DMS 273 (cell line): ENCODE data around the gene NMT2.

ENCODE experiments used
- DNase-seq: peaks from one replicate; lab custom pipeline; 2025; ENCODE audit not compliant: unreplicated experiment; lab: John Stamatoyannopoulos, UW

The NMT2 gene

DNA sequence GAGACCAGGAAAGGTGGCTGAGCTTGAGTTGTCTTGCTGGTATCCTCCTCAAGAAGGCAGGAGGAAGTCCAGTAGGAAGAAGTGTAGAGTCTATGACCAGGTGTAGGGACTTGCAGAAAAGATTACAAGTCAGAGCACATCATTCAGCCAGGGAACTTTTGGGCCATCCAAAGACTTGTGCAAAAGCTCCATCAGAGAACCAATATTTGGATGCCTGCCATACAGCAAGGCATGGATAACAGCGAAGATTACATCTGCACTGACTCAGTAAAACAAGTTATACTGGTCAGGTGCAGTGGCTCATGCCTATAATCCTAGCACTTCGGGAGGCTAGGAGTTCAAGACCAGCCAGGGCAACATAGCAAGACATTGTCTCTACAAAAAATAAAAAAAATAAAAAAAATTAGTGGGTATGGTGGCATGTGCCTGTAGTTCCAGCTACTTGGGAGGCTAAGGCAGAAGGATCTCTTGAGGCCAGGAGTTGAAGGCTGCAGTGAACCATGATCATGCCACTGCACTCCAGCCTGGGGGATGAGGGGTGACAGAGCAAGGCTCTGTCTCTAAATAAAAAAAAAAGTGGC lies 13.2 kb upstream of the NMT2 start:
- no peak for DNase-seq

DNA sequence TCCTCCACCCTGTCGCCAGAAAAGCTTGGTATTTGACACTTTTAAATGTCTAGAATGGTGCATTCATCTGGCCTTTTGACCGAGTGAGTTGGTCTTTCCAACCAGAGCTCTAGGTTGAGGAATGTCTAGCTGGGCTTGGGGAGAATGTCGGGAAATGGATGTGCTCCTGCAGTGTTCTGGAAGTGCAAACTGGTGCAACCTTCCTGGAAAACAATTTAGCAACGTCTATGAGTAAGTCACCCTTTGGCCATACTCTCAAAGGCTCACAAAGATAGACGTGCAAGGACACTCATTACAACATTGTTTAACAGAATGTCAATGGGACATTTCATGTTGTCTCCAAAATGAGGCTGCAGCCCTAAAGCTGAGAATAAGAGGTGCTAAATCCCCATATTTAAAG lies 12.2 kb upstream of the NMT2 start:
- DNase-seq: no peak

DNA sequence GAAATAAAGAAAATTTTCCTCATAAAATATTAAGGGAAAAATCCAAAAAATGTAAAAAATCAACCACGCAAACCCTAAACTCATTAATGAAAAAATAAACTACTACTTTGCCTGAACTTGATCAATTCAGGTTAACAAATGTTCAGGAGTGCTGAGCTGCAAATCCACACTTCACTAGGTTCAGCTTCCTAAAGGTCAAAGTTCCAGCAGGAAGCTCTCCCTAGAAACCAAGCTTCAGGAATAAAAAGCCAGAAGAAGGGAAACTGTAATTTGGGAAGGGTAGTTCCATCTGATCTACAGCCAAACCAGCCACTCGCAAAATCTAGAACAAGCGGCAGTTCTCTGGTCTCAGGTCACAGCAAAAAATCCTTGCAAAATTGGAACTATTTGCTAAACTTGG lies 7.8 kb upstream of the NMT2 start:
- no peak for DNase-seq

DNA sequence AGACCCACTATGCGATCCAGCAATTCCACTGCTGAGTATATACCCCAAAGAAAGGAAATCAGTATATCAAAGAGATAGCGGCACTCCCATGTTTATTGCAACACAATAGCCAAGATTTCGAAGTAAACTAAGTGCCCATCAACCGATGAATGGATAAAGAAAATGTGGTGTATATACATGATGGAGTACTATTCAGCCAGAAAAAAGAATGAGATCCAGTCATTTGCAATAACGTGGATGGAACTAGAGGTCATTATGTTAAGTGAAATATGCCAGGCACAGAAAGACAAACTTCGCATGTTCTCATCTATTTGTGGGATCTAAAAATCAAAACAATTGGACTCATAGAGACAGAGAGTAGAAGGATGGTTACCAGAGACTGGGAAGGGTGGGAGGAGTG lies 7.1 kb upstream of the NMT2 start:
- no peak for DNase-seq

DNA sequence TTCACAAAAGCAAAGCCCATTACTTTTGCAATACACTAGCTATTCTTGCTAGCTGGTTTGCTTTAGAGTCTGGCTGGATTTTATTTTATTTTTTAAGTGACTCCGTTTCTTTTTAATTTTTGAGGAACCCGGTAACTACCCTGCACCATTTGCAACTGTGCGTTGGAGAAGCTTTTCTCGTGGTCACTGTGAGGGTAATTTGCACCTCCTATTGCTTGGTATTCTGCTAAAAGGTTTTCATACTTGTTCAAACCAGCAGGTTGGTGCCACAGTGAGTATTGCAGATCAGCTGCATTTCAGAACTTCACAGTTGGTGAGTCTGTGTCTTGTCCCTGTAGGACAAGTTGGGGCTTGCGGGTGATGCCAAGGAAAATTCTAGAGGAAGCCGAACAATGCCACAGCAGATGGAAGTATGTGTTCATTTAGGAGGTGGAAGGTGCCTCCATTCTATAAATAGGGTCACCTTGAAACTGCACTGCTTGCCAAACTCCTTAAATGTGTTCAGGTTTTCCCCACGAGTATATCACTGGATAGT lies 3.9 kb upstream of the NMT2 start:
- DNase-seq: peak; percentile 10

DNA sequence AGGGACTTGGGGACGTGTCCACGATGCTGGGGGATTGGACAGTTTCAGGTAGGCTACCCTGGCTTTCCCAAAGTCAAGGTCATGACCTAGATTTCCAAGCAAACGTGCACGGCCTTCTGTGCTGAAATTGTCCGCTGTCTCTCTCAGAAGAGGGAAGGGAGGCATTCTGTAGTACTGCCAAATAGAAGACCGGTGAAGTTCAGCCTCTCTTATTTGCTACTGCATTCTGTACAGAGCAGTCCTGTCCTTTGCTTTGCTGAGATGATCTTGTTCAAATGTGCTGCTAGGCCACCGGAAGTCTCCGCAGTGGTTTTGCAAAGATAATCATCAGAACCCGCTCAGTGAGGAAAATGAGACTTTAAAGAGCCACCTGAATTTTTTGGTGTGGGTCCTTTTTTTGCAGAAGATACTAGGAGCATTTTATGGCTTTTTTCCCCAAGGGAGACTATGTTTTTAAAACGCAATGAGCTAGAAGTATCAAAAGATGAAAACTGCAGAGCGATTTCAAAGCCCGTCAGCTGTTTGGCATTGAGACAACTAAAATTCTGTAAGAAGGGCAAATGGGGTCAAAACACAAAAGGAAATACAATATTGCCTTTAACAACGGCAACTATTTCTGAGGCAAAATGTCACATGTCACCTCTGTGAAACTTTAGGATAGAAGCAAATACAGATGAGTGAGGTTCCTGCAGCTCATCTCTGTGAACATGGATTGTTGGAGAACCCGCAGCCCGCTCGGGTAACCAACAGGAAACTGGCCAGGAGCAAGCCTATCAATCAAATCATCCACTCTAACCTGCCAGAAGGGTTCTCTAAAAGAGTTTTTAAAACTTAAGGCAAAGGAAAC lies 1.3 kb upstream of the NMT2 start:
- DNase-seq: peak; percentile 44

DNA sequence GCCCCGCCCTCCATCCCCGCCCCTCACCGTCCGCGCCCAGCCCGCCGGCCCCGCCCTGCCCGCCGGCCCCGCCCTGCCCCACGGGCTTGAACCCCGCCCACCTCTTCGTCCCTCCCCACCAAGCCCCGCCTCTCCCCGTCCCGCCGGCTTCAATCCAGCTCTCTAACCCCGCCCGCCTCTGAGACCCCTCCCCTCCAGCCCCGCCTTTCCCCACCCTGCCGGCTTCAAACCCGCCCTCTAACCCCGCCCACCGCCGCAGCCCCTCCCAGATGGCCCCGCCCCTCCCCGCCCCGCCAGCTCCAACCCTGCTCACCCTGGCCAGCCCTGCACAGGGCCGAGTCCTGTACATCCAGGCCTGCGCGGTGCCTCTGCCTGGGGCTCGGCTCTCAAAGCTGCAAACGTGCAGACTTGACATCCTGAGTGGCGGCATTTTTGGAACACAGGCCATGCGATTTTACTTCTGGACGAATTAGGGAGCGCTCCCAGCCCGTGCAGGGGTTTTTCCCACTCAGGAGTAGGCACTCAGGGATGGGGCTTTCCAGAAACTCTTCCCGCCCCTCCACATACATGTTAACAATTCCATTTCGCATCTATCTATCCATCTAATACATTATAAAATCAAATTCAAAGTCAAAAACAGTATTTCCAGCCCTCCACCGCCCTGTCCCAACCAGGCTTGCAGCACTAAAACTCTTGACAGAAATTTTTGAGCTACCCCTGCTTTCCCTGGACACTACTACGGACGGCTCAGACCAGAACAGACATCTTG lies 477 bp upstream of the NMT2 start:
- peak; percentile 92 for DNase-seq

DNA sequence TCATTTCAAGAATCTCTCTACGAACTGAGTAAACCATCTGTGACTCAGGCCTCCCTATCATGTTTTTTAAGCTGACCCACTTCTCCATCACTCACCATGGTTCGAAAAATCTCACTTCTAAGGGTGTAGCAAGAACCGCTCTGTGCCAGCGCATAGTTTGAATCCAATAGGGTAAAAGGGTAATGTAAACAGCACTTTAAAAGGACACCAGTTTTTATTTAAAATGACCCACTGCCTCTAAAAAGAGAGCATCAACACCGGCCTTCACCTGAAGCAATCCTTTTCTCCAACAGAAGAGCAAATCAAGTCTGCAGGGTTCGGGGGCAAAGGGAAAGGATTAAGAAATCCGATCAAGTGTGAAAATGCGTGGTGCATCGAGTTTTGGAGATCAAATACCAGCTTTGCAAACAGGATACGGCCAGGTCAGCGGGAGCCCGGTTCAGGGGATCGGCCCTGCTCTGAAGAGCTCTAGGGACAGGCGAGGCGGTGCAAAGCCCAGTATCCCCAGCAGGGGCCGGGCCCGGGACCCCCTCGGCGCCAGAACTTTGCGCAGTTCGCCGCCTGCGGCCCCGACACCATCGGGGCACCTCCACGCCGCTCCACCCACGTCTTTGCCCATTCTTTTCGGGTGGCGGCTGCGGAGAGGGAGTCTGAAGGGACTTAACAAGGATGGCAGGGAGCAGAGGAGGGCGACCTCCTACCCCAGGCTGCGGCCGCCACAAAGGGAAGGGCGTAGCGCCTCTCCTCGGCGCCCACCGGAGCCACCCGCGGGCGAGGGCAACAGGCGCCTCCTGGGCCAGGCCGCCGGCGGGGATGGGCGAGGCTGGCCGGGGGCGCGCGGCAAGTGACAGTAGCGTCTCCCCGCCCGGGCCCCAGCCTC lies 842 bp downstream of the NMT2 start:
- peak; percentile 73 for DNase-seq

DNA sequence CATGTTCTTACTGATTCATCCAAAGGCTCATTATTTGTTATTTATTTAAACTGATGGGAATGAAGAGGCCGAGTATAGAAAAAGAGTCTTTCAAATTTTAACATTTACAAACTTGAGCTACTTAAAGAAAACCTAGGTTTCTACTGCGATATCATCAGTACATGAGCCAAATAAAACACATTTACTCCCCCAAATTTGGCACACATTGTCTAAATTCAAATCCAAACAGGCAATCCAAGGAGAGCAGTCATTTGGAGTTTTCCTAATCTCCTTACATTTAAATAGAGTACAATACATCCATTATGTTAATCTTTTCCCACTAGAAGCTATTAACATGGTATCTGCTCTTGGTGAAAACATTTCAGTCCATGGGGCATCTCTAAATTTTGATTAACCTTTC lies 2.2 kb downstream of the NMT2 start:
- no peak for DNase-seq

DNA sequence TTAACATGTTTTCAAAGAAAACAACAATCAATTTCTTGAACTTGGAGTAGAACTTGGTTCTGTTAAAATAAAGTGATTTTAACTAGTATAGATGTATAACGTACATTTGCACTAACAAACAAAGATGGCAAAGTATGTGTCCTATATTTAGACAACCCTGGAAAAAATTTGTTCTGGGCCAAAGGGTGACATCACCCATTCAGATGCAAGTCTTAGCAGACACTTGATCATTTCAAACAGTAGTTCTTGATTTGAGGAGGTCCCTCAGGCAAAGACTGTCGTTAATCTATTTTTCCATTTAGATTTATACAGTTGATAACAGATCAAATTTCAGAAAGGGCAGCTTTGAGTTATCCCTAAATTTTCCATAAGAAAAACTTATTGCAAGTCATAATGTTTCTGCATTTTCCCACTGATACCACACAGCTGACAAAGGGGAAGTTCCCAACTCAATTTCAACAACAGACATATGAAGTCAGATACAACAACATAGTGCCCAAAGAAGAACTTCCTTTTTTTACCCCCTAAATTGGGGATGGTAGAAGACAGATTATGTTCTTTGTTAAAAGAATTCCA lies 5.2 kb downstream of the NMT2 start:
- no peak for DNase-seq

DNA sequence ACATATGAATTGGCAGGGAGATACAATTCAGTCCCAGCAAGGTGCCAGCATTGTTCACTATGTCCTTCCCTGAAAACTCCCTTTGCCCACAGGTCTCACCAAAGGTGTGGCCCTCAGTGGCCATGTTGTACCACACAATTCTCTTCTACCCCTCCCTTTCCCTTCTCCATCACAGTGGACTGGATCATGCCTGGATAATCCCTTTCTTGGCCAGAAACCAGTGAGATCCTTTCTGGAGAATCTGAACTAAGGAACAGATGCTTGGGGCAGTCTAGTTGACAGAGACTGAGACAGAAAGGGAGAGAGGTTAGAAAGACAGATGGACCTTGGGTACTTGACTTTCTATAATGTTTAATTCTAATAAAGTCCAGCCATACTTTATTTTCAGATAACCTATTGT lies 9.5 kb downstream of the NMT2 start:
- DNase-seq: peak; percentile 51

DNA sequence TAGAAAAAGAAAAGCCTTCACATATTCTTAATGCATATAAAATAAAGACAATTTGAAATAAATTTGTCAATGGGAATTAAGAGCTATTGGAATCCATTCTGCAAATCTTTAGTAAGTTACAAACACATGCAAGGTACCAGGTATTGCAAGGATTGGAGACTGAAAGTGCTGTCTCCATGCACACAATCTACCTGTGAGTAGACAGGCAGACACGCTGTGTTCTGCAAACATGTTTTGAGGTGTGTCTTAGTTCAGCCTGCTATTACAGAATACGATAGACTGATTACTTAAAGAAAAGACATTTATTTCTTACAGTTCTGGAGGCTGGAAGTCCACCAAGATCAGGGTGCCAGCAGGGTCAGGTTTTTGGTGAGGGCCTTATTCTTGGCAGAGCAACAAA lies 10.0 kb downstream of the NMT2 start:
- DNase-seq: no peak

DNA sequence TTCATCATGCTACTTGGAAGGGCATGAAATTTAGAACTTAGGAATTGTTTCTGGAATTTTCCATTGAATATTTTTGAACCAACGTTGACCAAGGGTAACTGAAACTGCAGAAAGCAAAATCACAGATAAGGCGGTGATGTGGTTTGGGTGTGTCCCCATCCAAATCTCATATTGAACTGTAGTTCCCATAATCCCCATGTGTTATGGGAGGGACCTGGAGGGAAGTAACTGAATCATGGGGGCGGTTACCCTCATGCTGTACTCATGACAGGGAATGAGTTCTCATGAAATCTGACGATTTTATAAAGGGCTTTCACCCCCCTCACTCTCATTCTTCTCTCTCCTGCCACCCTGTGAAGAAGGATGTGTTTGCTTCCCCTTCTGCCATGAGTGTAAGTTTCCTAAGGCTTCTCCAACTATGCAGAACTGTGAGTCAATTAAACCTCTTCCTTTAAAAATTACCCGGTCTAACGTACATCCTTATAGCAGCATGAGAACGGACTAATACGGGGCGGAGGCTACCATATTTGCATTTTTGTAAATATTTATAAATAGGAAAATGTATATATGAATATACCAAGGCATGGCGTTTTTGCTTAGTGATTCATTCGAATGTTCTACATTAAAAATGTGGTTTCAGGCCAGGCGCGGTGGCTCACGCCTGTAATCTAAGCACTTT lies 12.4 kb downstream of the NMT2 start:
- no peak for DNase-seq

DNA sequence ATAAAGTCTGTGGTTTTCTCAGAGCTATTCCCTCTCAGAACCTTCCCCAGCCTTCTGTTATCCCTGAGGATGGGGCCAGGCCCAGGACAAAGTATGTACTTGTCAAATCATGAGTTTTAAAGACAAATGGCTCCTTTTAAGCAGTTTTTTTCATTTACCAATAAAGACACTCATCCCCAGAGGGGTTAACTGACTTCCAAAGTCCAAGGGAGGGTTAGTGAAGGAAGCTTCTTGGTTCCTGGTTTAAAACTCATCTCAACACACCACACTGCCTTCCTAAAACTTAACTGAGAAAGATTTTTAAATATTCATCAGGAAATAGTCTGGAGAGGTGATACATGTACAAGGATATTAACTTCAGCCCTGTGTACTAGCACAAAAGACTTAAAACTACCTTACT lies 15.9 kb downstream of the NMT2 start:
- no peak for DNase-seq

DNA sequence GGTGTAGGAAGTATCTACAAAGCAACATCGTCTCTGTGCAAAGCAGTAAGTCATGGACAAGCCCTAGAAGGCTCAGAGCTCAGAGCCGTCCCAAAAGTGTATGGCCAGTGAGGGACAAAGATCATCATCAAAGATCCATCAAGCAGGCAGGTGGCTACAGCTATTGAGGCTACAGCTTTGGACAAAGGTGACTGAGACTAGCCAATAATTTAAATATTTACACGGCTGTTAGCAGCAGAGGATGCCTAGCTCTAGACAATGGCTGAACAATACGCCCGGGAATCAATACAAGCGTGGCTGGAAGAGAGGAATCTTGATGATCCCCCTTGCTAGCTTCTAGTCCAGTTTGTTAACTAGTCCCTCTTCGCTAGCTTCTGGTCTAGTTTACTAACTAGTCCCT lies 17.9 kb downstream of the NMT2 start:
- DNase-seq: no peak

DNA sequence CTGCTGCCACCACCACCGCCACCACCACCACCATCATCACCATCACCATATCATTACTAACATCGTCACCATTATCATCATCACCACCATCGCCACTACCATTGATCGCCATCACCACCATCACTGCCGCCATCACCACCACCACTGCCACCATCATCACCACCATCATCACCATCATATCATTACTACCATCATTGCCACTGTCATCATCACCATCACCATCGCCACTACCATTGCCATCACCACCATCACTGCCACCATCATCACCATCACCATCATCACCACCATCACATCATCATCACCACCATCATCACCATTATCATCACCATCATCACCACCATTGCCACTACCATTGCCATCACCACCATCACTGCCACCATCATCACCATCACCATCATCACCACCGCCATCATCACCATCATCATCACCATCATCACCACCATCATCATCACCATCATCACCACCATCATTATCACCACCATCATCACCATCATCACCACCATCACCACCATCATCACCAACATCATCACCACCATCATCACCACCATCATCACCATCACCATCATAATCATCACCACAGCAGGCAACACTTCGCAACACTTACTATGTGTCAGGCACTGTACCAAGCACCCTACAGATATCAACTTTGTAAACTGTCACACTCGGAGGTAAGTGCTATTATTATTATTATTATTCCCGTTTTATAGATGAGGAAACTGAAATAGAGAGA lies 19.3 kb downstream of the NMT2 start:
- DNase-seq: no peak

DNA sequence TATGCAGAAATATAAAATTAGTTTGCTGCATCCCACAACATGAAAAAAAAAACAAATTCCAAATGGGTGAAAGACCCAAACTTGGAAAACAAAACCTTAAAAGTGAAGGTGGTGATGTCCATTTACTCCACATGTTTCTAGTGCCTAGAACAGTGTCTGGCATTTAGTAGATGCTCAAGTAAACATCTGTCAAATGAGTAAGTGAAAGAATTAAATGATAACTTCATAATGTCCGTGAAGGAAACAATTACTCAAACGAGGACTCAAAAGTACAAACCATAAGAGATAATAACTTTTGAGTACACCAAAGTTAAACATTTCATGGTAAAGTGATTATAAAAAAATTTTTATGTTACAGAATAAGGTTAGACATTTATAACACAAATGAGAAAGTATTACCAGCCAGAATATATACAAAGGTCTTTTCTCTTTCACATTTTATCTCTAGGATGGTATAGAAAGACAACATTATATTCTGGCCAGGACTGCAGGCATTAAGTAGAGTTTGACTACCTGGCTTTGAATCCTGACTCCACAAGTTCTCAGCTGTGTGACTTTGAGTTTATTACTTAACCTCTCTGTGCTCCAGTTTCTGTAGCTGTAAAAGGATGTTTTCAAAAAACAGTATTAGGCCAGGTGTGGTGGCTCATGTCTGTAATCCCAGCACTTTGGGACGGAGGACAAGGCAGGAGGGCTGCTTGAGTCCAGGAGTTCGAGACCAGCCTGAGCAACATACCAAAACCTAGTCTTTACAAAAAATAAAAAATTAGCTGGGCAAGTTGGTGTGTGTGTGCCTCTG lies 20.7 kb downstream of the NMT2 start:
- DNase-seq: no peak

DNA sequence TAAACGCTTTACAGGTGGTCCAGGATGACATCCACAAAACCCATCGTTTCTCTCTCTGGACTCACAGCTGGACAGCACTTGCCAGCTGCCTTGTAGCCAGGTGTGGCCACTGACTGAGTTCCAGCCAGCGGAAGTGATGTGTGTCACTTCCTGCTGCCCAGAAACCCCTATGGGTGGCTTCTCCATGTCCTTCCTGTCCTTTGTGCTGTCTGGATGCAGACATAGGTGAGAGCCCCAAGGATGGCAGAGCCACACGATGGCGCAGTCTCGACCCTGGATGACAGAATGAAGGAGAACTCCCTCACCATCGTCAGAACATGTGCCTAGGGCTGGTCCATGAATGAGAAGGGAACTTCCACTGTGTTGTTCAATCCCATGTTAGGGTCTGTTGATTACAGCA lies 22.1 kb downstream of the NMT2 start:
- no peak for DNase-seq

DNA sequence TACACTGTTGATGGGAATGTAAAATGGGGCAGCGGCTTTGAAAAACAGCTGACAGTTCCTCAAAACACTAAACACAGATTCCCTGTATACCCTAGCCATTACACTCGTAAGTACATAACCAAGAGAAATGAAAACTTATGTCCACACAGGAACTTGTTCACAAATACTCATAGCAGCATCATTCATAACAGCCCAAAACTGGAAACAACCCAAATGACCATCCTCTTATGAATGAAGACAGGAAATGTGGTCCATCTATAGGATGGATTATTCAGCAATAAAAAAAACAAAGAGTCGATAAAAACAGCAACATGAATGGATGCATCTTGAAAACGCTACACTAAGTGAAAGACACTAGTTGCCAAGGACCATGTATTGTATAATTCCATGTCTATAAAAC lies 23.7 kb downstream of the NMT2 start:
- no peak for DNase-seq
